ENCODE data around the gene LGR6. TPM values are rescaled to one million over a fixed set of nuclear protein-coding genes. Genes with fewer than 3 reads are reported as not detected.

LGR6 gene
- total and polyA plus RNA-seq, 2 of the 8 experiments (the other 6 are each of a cell fraction or from before 2014, with no cell fraction given): 0.50 to 1.0 TPM

- TF ChIP-seq NRF1 (IDR thresholded peaks at IDR 0.05; ENCODE audit: low read depth, low read length): no peak
- no peak for TF ChIP-seq SIRT6 (IDR thresholded peaks at IDR 0.05; ENCODE audit: low read length)
Observed at GRCh38 chr1:202355944-202356553, 162.4 kb downstream of the LGR6 start (continued).
